GM23338 (cell line): ENCODE data around the gene TTLL5. TPM values are rescaled to one million over a fixed set of nuclear protein-coding genes. Genes with fewer than 3 reads are reported as not detected.

Experiments
- ATAC-seq: fragments of 200-7000 bp; cut with Tn5 transposase; 3 replicates; pipeline ENCODE4 v1.9.1; 2020
- DNase-seq: peaks from one replicate; pipeline ENCODE4 v3.0.0-alpha.2; 2015; ENCODE audit warnings: low spot score
- H2AFZ ChIP-seq: fragments of 200-600 bp; sonication (generic); 2 replicates; pipeline ENCODE4 v1.8.0; 2016; ENCODE audit warnings: antibody characterized with exemption, mild to moderate bottlenecking, moderate library complexity
- H3F3A ChIP-seq: fragments of 200-600 bp; sonication (generic); replicated peaks from 2 replicates; pipeline ENCODE4 v1.8.0; 2017; ENCODE audit warnings: antibody characterized with exemption, mixed run types, low read depth
- H3K27ac ChIP-seq: fragments of 200-600 bp; sonication (generic); 2 replicates; pipeline ENCODE4 v1.6.1; 2016; ENCODE audit warnings: low read depth
- H3K27me3 ChIP-seq: fragments of 200-600 bp; sonication (generic); 2 replicates; pipeline ENCODE4 v1.8.0; 2016; ENCODE audit warnings: mild to moderate bottlenecking, mixed run types, moderate library complexity; ENCODE audit not compliant: insufficient read depth
- H3K36me3 ChIP-seq: fragments of 200-600 bp; sonication (generic); 2 replicates; pipeline ENCODE4 v1.8.0; 2016; ENCODE audit warnings: mild to moderate bottlenecking; ENCODE audit not compliant: insufficient read depth
- H3K4me1 ChIP-seq: fragments of 200-600 bp; sonication (generic); 2 replicates; pipeline ENCODE4 v1.8.0; 2016; ENCODE audit warnings: mild to moderate bottlenecking, moderate library complexity; ENCODE audit not compliant: insufficient read depth
- H3K4me2 ChIP-seq: fragments of 200-600 bp; sonication (generic); 2 replicates; pipeline ENCODE4 v1.7.1; 2017; ENCODE audit warnings: mixed run types
- H3K4me3 ChIP-seq: fragments of 200-600 bp; sonication (generic); 2 replicates; pipeline ENCODE4 v1.6.1; 2016; ENCODE audit warnings: mixed run types
- H3K79me2 ChIP-seq: fragments of 200-600 bp; sonication (generic); replicated peaks from 2 replicates; pipeline ENCODE4 v1.8.0; 2017; ENCODE audit warnings: mild to moderate bottlenecking; ENCODE audit not compliant: insufficient read depth
- H3K9me2 ChIP-seq: fragments of 200-600 bp; sonication (generic); 2 replicates; pipeline ENCODE4 v1.8.0; 2017; ENCODE audit not compliant: insufficient read depth
- H4K20me1 ChIP-seq: fragments of 200-600 bp; sonication (generic); replicated peaks from 2 replicates; pipeline ENCODE4 v1.8.0; 2017; ENCODE audit warnings: mild to moderate bottlenecking; ENCODE audit not compliant: insufficient read depth
- H3K27ac Mint-ChIP-seq: 2 replicates; pipeline ENCODE4 v1.8.0; 2020; ENCODE audit warnings: inconsistent platforms, mild to moderate bottlenecking, moderate library complexity, mixed read lengths
- H3K27me3 Mint-ChIP-seq: 3 replicates; pipeline ENCODE4 v1.8.0; 2022; ENCODE audit warnings: low read depth, mild to moderate bottlenecking, moderate library complexity, mixed read lengths, inconsistent platforms; ENCODE audit not compliant: insufficient read depth, poor library complexity
- H3K36me3 Mint-ChIP-seq: 3 replicates; pipeline ENCODE4 v1.8.0; 2021; ENCODE audit warnings: low read depth, mild to moderate bottlenecking, inconsistent platforms, moderate library complexity, mixed read lengths
- H3K4me1 Mint-ChIP-seq: 3 replicates; pipeline ENCODE4 v1.8.0; 2020; ENCODE audit warnings: mild to moderate bottlenecking, inconsistent platforms, mixed read lengths
- H3K4me3 Mint-ChIP-seq: 3 replicates; pipeline ENCODE4 v1.8.0; 2021; ENCODE audit warnings: moderate library complexity, mild to moderate bottlenecking, inconsistent platforms, mixed read lengths
- H3K9me3 Mint-ChIP-seq: 3 replicates; pipeline ENCODE4 v1.8.0; 2020; ENCODE audit warnings: moderate library complexity, mild to moderate bottlenecking, inconsistent platforms, mixed read lengths
- JUNB ChIP-seq: IDR thresholded peaks from one replicate; pipeline ENCODE4 v1.6.1; 2016; ENCODE audit warnings: antibody characterized with exemption; ENCODE audit not compliant: unreplicated experiment
- NANOG ChIP-seq: IDR thresholded peaks from 2 replicates; pipeline ENCODE4 v1.6.1; 2016; ENCODE audit warnings: antibody characterized with exemption, borderline replicate concordance
- REST ChIP-seq: IDR thresholded peaks from one replicate; pipeline ENCODE4 v1.6.1; 2018; ENCODE audit warnings: antibody characterized with exemption; ENCODE audit not compliant: unreplicated experiment
- STAT1 ChIP-seq: IDR thresholded peaks from one replicate; pipeline ENCODE4 v1.6.1; 2016; ENCODE audit warnings: antibody characterized with exemption; ENCODE audit not compliant: unreplicated experiment
- ZNF114 ChIP-seq: fragments of 250-450 bp; sonication (Bioruptor Pico); IDR thresholded peaks from 2 replicates; pipeline ENCODE4 v1.5.0; 2020; ENCODE audit warnings: mild to moderate bottlenecking, moderate library complexity
- ZNF331 ChIP-seq: fragments of 250-450 bp; sonication (Bioruptor Pico); IDR thresholded peaks from 2 replicates; pipeline ENCODE4 v1.5.0; 2020; ENCODE audit warnings: low read depth, mild to moderate bottlenecking, moderate library complexity
- ZNF462 ChIP-seq: fragments of 250-450 bp; sonication (Bioruptor Pico); IDR thresholded peaks from 2 replicates; pipeline ENCODE4 v1.5.0; 2020; ENCODE audit warnings: mild to moderate bottlenecking, moderate library complexity
- polyA plus RNA-seq: library from polyadenylated mRNA; unstranded; fragments of >200 nt; fragmentation: Nextera tagmentation; extraction: Ambion mirVana; gene quantifications from 2 replicates; pipeline ENCODE4 v1.2.1, GENCODE V29; 2016
- total RNA-seq: library from RNA; depleted of rRNA; stranded (reverse); fragments of >200 nt; shearing (Covaris generic); gene quantifications from 2 replicates; pipeline ENCODE4 v1.2.3, GENCODE V29; 2014

Gene TTLL5
- total and polyA plus RNA-seq, 2 experiments from 2014 or later: 33.5 to 35.4 TPM

- TF ChIP-seq ZNF462 (CRISPR knock-in tag): no peak
- no peak for TF ChIP-seq NANOG
- no peak for TF ChIP-seq REST
Observed at GRCh38 chr14:75967866-75968265, 306.8 kb downstream of the TTLL5 start (continued).

- H3K27ac ChIP-seq: no peak overlapping the region
- Mint-ChIP-seq H3K27ac (no peak overlapping the region), H3K36me3 (no peaks in the 10 kb centered on the region), H3K9me3 (no peaks in the 10 kb centered on the region), H3K4me1 (peaks cover 17% of the 10 kb centered on the region), H3K27me3 (peaks cover 3% of the 10 kb centered on the region), H3K4me3 (no peak overlapping the region)
- no peak overlapping the region for H3K4me2 ChIP-seq
- H3K79me2 ChIP-seq: no peaks in the 10 kb centered on the region
- no peaks in the 10 kb centered on the region for H3F3A ChIP-seq
- no peaks in the 10 kb centered on the region for H3K27me3 ChIP-seq
- no peaks in the 10 kb centered on the region for H4K20me1 ChIP-seq
- H2AFZ ChIP-seq: no peak overlapping the region
- no peak overlapping the region for H3K4me3 ChIP-seq
- H3K4me1 ChIP-seq: peaks cover 10% of the 10 kb centered on the region
- H3K9me2 ChIP-seq: no peaks in the 10 kb centered on the region
- ATAC-seq: no peak
- DNase-seq: no peak
- no peaks in the 10 kb centered on the region for H3K36me3 ChIP-seq
- no peak for TF ChIP-seq JUNB
- no peak for TF ChIP-seq ZNF331 (CRISPR knock-in tag)
- no peak for TF ChIP-seq STAT1
- no peak for TF ChIP-seq ZNF114 (CRISPR knock-in tag)
- TF ChIP-seq ZNF462 (CRISPR knock-in tag): no peak
Observed at GRCh38 chr14:75968456-75968855, 307.4 kb downstream of the TTLL5 start.
